Right ventricle myocardium inferior (tissue), 1 donor: ENCODE results near the gene SAMSN1. TPM values are rescaled to one million over a fixed set of nuclear protein-coding genes. Genes with fewer than 3 reads are reported as not detected.

Experiments used
- ATAC-seq: fragments of 200-7000 bp; cut with Tn5 transposase; one replicate; pipeline ENCODE4 v1.9.1; 2020; ENCODE audit warnings: mild to moderate bottlenecking, moderate library complexity
- DNase-seq: peaks from one replicate; pipeline ENCODE4 v3.0.0; 2021; ENCODE audit errors: missing footprints
- intact Hi-C: fragments of 100-400 bp; cut with DNase I; formaldehyde crosslinking; loops from one replicate; pipeline ENCODE4 v1.11.0; 2022
- total RNA-seq: library from RNA; stranded (reverse); fragmentation: NEBNext Ultra II Directional; extraction: Animal tissue kit (Norgen Biotek cat#: 25700); gene quantifications from one replicate; pipeline ENCODE4 v1.2.1, GENCODE V29; 2021
- donor health status: DM: no; HTN: yes; CAD: no; lungs with severe emphysema.

The SAMSN1 gene
- total RNA-seq, 1 donor from 2014 or later: 2.4 TPM

GRCh38 chr21:14454016-14455009 is 91.8 kb downstream of the SAMSN1 start:
- ATAC-seq (no peak), DNase-seq (no peak)
- intact Hi-C loops: no loop called here

- ATAC-seq: no peak
- intact Hi-C loops: no loop called here
- no peak for DNase-seq
Observed at GRCh38 chr21:14453339-14454015, 92.6 kb downstream of the SAMSN1 start.

- intact Hi-C loops: no loop called here
- DNase-seq (no peak), ATAC-seq (no peak)
Observed at GRCh38 chr21:14452727-14453241, 93.3 kb downstream of the SAMSN1 start.

GRCh38 chr21:14452031-14452726 is 93.9 kb downstream of the SAMSN1 start:
- DNase-seq (no peak), ATAC-seq (no peak)
- intact Hi-C loops: no loop called here

GRCh38 chr21:14451546-14451945 is 94.6 kb downstream of the SAMSN1 start:
- no peak for DNase-seq
- ATAC-seq: no peak
- intact Hi-C loops: no loop called here

- DNase-seq (no peak), ATAC-seq (no peak)
- intact Hi-C loops: no loop called here
Observed at GRCh38 chr21:14448784-14449183, 97.3 kb downstream of the SAMSN1 start.

GRCh38 chr21:14438211-14438610 is 107.9 kb downstream of the SAMSN1 start:
- ATAC-seq (peak; percentile 54), DNase-seq (no peak)
- intact Hi-C loops: no loop called here

GRCh38 chr21:14435423-14435822 is 110.7 kb downstream of the SAMSN1 start:
- DNase-seq (no peak), ATAC-seq (no peak)
- intact Hi-C loops: no loop called here

Other genes starting within 250 kb of the SAMSN1 start
- 12.7 TPM for gene HSPA13, start 163.2 kb downstream of the SAMSN1 start, total RNA-seq